ENCODE results near the gene RASGRP2.
A peak's percentile ranks its signal among the peaks of the same experiment; 100 is the strongest.

RASGRP2 gene

DNA sequence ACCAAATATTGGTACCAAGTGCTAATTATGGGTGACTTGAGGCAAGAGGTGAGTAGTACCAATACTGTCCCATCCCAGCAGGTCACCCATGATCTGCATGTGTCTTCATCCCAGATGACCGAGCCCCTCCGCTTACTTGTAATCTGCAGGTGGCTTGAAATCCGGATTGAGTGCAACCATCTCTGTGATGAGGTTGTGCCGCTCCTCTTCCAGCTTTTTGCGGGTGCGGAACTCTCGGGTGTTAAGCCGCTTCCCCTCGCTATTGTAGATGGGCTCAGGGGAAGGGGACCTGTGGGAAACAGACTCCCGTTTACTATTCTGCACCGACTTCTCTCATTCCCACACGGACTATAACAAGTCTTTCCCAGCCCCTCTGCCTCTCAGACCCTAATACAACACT, 26.2 kb upstream of the RASGRP2 start:
- H3K4me3 ChIP-seq (ENCODE audit: low read depth, low read length): no peak overlapping the region
- TF ChIP-seq, protein P1, sequence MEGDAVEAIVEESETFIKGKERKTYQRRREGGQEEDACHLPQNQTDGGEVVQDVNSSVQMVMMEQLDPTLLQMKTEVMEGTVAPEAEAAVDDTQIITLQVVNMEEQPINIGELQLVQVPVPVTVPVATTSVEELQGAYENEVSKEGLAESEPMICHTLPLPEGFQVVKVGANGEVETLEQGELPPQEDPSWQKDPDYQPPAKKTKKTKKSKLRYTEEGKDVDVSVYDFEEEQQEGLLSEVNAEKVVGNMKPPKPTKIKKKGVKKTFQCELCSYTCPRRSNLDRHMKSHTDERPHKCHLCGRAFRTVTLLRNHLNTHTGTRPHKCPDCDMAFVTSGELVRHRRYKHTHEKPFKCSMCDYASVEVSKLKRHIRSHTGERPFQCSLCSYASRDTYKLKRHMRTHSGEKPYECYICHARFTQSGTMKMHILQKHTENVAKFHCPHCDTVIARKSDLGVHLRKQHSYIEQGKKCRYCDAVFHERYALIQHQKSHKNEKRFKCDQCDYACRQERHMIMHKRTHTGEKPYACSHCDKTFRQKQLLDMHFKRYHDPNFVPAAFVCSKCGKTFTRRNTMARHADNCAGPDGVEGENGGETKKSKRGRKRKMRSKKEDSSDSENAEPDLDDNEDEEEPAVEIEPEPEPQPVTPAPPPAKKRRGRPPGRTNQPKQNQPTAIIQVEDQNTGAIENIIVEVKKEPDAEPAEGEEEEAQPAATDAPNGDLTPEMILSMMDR (IDR thresholded peaks at IDR 0.05; ENCODE audit: insufficient read depth, low read depth, low read length, missing control alignments): no peak
- DNase-seq (ENCODE audit: low read depth): no peak

DNA sequence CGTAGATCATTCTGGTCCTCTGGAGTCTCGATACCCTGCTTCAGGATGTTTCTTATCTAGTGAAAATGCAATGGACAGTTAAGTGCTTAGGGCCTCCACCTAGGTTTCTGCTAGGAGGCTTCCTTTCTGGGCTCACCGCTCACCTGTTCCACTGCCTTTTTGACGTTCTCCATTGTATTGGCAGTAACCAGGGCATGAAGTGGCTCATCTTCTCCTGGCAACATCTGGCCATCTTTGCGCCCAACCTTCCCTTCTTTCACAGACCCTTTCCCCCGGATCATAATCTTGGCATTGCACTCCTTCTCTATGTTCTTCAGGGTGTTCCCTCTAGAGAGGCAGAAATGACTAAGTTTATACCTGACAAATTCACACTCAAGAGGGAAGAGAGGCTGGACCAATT, 25.3 kb upstream of the RASGRP2 start:
- DNase-seq (ENCODE audit: low read depth): no peak
- no peak overlapping the region for H3K4me3 ChIP-seq (ENCODE audit: low read depth, low read length)
- TF ChIP-seq, protein P1 (IDR thresholded peaks at IDR 0.05; ENCODE audit: insufficient read depth, low read depth, low read length, missing control alignments): no peak

DNA sequence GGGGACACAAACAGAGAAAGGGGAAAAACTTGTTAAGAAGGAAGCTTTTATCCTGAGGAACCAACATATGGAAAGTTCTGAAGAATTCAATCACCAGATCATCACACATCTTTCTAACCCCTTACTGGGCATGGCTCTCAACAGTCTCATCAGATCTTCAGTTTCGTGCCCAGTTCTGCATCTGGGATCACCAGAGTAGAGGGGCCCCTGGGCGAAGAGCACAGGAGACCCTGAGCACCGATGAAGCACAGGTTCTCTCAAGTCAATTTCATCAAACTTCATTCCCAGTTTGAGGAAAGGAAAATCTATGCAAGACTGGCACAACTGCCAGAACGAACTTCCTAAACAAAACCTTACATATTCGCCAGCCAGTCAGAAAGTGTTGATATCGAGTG, 24.4 kb upstream of the RASGRP2 start:
- no peak overlapping the region for H3K4me3 ChIP-seq (ENCODE audit: low read depth, low read length)
- TF ChIP-seq, protein P1 (IDR thresholded peaks at IDR 0.05; ENCODE audit: insufficient read depth, low read depth, low read length, missing control alignments): no peak
- no peak for DNase-seq (ENCODE audit: low read depth)

DNA sequence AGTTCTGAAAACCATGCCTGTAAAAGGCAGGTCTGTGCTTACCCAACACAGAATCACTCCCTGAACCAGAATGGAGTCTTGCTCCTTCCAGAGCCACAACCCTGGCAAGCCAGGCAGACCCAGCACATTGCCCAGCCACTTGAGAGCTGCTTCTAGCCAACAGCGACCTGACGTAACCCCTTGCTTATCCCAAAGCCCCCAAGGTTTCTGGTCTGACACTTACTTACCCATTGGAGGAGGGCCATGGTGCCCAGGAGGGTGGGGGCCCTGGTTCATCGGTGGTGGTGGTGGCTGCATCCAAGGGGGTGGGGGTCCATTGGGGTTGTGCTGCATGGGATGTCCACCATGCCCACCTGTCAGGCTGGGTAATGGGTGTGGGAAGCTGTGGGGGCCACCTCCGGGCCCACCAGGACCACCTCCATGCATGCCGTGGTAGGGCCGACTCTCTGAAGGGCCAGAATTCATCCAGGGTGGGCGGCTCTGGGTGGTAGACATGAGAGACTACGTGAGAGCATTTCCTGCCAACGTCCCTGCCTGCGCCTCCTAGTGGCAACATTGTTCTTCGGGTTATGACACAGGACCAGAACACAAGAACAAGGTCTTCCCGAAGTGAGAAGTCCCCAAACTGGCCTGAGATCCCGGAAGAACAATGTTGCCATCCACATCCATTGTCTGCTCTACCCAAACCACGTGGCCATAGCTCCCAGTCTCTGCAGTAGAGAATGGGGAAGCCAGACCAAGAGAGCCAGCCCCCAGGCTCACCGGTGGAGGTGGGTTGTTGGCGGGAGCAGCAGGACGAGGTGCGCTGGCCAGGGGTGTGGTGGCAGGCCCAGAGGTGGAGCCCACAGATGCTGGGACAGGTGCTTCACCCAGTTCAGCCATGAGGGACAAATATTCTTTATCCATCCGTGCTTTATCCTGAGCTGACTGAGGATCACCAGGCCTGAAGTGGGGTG, 23.7 kb upstream of the RASGRP2 start:
- H3K4me3 ChIP-seq (ENCODE audit: low read depth, low read length): no peak overlapping the region
- peak; percentile 81 for DNase-seq (ENCODE audit: low read depth)
- TF ChIP-seq, protein P1 (IDR thresholded peaks at IDR 0.05; ENCODE audit: insufficient read depth, low read depth, low read length, missing control alignments): peak; percentile 81

DNA sequence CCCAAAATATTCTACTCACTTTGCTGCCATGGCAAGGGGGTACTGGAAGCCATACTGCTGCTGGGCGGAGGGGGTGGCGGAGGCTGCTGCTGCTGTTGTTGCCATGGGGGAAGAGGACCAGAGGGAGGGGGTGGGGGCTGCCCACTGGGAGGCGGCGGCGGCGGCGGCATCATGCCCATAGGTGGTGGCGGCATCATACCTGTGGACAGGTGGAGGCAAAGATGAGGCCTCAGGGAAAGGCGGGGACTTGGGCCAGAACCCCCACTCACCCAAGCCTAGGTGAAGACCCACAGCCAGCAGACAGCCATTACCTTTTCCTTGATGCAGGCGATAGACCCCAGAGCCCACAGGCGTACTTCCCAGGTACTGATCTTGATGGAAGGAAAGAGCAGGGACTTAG, 22.9 kb upstream of the RASGRP2 start:
- H3K4me3 ChIP-seq (ENCODE audit: low read depth, low read length): no peak overlapping the region
- TF ChIP-seq, protein P1 (IDR thresholded peaks at IDR 0.05; ENCODE audit: insufficient read depth, low read depth, low read length, missing control alignments): no peak
- no peak for DNase-seq (ENCODE audit: low read depth)

DNA sequence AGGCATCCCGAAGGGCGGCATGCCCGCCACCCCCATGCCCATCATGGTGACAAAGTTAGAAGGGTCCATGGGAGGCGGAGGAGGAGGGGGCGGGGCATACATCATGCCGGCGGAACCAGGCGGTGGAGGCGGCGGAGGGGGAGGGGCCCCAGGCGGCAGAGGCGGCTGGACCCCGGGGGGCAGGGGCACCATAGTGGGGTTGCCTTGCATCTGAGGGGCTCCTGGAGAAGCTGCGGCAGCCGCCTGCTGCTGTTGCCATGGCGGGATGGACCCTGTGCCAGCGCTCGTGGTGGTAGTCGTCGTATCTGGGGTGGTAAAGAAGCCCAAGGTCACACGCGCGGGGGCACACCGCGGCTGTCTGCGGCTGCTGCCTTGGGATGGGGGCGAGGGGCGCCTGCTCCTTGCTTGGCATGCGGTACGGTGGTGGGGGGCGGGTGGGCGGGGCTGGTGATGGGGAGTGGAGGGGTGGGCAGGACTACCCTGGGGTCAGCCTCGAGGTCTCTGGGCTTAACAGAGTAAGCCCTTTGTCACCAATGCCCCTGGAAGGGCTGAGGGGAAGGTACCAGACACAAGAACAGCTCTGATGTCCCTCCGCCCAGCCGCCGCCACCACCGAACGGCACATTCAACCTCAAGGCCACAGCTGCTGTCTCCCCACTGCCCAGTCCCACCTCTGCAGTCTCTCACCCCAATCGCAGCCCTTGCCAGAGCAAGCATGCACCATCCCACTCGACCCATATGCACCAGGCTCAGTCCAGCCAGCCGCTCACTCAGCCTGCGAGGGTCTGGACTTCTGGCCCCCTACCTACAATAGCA, 22.1 kb upstream of the RASGRP2 start:
- no peak overlapping the region for H3K4me3 ChIP-seq (ENCODE audit: low read depth, low read length)
- DNase-seq (ENCODE audit: low read depth): no peak
- TF ChIP-seq, protein P1 (IDR thresholded peaks at IDR 0.05; ENCODE audit: insufficient read depth, low read depth, low read length, missing control alignments): no peak
